ENCODE results near the gene GARIN5A. TPM values are rescaled to one million over a fixed set of nuclear protein-coding genes. Genes with fewer than 3 reads are reported as not detected.

The GARIN5A gene
- total and polyA plus RNA-seq, 10 donors = 0.42 to 1.4 (median 0.54) TPM; not detected in 6

GRCh38 chr19:50431343-50432220 lies 45.1 kb downstream of the GARIN5A start:
- WGBS, 5 donors = 0 to 2% (median 1%) methylated on average over 39 to 54 of the region's 54 CpGs
- no peaks in the 10 kb centered on the region for H3K36me3 ChIP-seq
- intact Hi-C loops (cut with DNase I; ENCODE audit: low total_unique reads) = no loop called here
- peak; percentile 85 to 93 (median 91) for TF ChIP-seq POLR2AphosphoS5 (IDR thresholded peaks at IDR 0.05)
- peak in 1 of 3 donors; percentile 34 for TF ChIP-seq POLR2A (IDR thresholded peaks at IDR 0.05)
- TF ChIP-seq, protein P1, sequence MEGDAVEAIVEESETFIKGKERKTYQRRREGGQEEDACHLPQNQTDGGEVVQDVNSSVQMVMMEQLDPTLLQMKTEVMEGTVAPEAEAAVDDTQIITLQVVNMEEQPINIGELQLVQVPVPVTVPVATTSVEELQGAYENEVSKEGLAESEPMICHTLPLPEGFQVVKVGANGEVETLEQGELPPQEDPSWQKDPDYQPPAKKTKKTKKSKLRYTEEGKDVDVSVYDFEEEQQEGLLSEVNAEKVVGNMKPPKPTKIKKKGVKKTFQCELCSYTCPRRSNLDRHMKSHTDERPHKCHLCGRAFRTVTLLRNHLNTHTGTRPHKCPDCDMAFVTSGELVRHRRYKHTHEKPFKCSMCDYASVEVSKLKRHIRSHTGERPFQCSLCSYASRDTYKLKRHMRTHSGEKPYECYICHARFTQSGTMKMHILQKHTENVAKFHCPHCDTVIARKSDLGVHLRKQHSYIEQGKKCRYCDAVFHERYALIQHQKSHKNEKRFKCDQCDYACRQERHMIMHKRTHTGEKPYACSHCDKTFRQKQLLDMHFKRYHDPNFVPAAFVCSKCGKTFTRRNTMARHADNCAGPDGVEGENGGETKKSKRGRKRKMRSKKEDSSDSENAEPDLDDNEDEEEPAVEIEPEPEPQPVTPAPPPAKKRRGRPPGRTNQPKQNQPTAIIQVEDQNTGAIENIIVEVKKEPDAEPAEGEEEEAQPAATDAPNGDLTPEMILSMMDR (IDR thresholded peaks at IDR 0.05 in 8 of 11, conservative IDR thresholded peaks at IDR 0.05 in 3 of 11) = peak in 2 of 11 experiments; percentile 7 to 23
- no peaks in the 10 kb centered on the region for H3K9me3 ChIP-seq
- peak; percentile 95 for DNase-seq
- H3K27ac ChIP-seq = peak overlapping the region; percentile 66 to 94 (median 85)
- peaks cover 8 to 79% (median 49%) of the 10 kb centered on the region in 6 donors for H3K4me1 ChIP-seq
- H3K4me3 ChIP-seq = peak overlapping the region; percentile 43 to 78 (median 62)
- H3K27me3 ChIP-seq (replicated peaks in 1 of 7) = peaks cover 0 to 41% (median 9%) of the 10 kb centered on the region in 7 donors

GRCh38 chr19:50430888-50431342 lies 45.7 kb downstream of the GARIN5A start:
- peaks cover 0 to 4% (median 0%) of the 10 kb centered on the region in 6 donors for H3K36me3 ChIP-seq
- DNase-seq = no peak
- peaks cover 8 to 79% (median 49%) of the 10 kb centered on the region in 6 donors for H3K4me1 ChIP-seq
- H3K9me3 ChIP-seq = no peaks in the 10 kb centered on the region
- peaks cover 0 to 41% (median 9%) of the 10 kb centered on the region in 7 donors for H3K27me3 ChIP-seq (replicated peaks in 1 of 7)
- TF ChIP-seq POLR2AphosphoS5 (IDR thresholded peaks at IDR 0.05) (peak in 1 of 3 donors; percentile 15), POLR2A (IDR thresholded peaks at IDR 0.05) (no peak)
- TF ChIP-seq, protein P1 (IDR thresholded peaks at IDR 0.05 in 8 of 11, conservative IDR thresholded peaks at IDR 0.05 in 3 of 11) = no peak
- H3K4me3 ChIP-seq = peak overlapping the region in 7 of 8 donors; percentile 43 to 78 (median 62)
- WGBS, 5 donors = 31 to 40% (median 38%) methylated on average over 13 of the region's 13 CpGs
- intact Hi-C loops (cut with DNase I; ENCODE audit: low total_unique reads) = no loop called here
- H3K27ac ChIP-seq = peak overlapping the region; percentile 66 to 94 (median 85)

DNA sequence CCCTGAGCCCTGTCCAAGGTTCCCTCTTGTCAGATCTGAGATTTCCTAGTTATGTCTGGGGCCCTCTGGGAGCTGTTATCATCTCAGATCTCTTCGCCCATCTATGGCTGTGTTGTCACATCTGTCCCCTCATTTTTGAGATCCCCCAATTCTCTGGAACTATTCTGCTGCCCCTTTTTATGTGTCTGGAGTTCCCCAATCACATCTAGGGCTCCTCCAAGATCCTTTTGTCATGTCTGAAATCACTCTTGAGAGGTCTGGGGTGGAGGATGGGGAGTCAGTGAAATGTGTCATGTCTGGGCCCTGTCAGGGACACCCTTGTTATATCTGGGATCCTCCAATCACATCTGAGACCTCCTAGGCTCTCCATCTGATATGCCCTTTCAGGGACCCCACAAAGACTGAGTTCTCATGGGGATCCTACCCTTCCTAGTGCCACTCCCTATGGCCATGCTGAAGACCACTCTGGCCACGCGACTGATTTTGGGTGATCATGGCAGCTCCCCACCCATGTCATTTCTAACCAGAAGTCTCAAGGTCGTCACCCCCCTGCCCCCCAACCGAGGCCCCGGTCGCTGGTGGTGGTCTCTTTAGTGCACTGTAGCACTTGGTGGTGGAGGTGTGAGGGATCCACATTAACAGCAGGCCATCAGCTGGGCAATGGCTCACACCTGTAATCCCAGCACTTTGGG lies 47.7 kb downstream of the GARIN5A start:
- no peaks in the 10 kb centered on the region for H3K9me3 ChIP-seq
- peaks cover 6 to 64% (median 38%) of the 10 kb centered on the region in 6 donors for H3K4me1 ChIP-seq
- TF ChIP-seq POLR2AphosphoS5 (IDR thresholded peaks at IDR 0.05) (no peak), POLR2A (IDR thresholded peaks at IDR 0.05) (no peak)
- TF ChIP-seq, protein P1 (IDR thresholded peaks at IDR 0.05 in 8 of 11, conservative IDR thresholded peaks at IDR 0.05 in 3 of 11) = no peak
- intact Hi-C loops (cut with DNase I; ENCODE audit: low total_unique reads) = no loop called here
- no peak overlapping the region for H3K4me3 ChIP-seq
- peak overlapping the region in 5 of 8 donors; percentile 51 to 94 (median 78) for H3K27ac ChIP-seq
- 80 to 84% (median 83%) methylated on average over 7 of the region's 7 CpGs for WGBS, 5 donors
- H3K27me3 ChIP-seq (replicated peaks in 1 of 7) = peaks cover 0 to 35% (median 9%) of the 10 kb centered on the region in 7 donors
- no peak for DNase-seq
- peaks cover 0 to 17% (median 0%) of the 10 kb centered on the region in 6 donors for H3K36me3 ChIP-seq
